Epidermal melanocyte (primary cell): ENCODE results near the gene ZNF22.

ENCODE experiments used
- DNase-seq: peaks from one replicate; pipeline ENCODE4 v3.0.0; 2011; ENCODE audit warnings: low spot score; ENCODE audit not compliant: insufficient read length

The ZNF22 gene

GRCh38 chr10:45000752-45001380 is at the start of gene ZNF22:
Gene ZNF22 (plus strand): TSS chr10:45000923. CDS start chr10:45003369, 2,446 bp downstream.
- DNase-seq: peak; percentile 45

GRCh38 chr10:44951576-44952226 is 49.0 kb upstream of the ZNF22 start:
- DNase-seq: no peak

DNA sequence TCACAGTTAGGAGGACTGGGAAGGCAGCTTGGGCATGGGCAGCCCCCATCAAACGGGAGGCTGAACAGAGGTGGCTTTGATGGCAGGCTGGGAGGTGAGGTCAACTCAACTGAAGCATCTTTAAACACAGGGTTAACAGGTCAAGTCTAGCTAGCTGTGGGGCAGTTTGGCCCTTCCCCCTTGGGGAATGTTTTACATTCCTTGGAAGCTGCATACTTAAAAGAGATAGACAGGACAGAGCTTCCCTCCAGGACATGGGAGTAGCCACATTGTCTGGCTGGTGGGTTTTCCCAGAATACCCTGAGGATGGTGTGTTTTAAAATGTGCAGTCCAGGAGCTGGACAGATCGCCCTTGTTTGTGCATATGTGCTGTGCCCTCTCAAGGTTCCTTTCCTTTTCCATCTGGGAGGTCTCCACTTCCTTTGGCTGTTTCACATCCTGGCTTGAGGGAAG is 47.9 kb upstream of the ZNF22 start:
- no peak for DNase-seq

- DNase-seq: no peak
These were observed 46.7 kb upstream of the ZNF22 start for GRCh38 chr10:44954042-44954441.

DNA sequence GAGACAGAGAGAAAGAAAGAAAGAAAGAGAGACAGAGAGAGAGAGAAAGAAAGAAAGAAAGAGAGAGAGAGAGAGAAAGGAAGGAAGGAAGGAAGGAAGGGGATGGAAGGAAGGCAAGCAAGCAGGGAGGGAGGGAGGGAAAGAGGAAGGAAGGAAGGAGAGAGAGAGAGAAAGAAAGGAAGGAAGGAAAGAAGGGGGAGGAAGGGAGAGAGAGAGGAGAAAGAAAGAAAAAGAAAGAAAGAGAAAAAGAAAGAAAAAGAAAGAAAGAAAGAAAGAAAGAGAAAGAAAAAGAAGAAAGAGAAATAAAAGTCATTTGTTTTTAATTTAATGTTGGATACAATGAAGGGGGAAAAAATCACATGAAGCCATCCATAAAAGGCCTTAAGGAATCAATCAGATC is 45.8 kb upstream of the ZNF22 start:
- no peak for DNase-seq

DNA sequence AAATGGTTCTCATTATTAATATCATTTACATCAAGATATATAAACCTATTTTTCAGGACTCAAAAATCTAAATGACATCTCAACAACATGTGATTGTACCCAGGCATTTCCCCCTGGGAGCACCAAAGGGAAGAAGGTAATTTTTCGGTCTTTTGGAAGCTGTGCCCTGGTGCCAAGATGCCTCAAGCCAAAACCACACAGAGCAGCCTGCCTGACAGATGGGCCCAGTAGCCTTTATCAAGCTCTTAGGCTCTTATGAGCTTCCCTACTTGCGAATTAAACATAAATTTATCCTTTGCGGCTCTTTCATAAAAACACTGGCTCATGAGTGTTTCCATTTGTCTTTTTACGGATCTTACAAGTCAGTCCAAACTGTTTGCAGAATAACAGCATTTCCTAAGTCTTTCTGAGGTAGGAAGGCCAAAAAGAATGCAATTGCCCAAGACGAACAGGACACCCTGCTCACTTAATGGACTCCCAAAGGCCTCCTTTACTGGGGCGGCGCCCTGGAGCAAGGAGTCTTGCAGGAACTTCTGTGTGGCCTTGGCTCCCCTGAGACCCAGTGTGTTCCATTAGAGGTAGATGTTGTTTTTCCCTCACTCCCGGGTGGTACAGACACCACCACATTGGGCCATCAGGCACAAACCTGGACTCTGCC is 45.2 kb upstream of the ZNF22 start:
- DNase-seq: no peak

DNA sequence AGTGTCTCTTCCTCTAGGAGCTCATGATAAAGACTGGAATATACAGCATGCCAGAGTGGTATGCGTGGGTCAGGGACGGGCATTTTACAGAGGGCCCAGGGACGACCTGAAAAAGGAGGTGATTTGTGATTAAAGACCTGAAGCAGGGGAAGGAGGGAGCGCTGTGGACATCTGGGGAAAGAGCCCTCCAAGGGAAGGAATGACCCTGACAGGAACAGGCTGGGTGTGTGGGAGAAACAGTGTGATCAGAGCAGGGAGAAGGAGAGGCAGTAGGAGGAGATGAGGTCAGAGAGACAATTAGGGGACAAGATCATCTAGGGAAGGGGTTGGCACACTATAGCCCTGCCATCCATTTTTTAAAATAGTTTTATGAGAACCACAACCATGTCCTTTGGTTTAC is 44.5 kb upstream of the ZNF22 start:
- no peak for DNase-seq

DNA sequence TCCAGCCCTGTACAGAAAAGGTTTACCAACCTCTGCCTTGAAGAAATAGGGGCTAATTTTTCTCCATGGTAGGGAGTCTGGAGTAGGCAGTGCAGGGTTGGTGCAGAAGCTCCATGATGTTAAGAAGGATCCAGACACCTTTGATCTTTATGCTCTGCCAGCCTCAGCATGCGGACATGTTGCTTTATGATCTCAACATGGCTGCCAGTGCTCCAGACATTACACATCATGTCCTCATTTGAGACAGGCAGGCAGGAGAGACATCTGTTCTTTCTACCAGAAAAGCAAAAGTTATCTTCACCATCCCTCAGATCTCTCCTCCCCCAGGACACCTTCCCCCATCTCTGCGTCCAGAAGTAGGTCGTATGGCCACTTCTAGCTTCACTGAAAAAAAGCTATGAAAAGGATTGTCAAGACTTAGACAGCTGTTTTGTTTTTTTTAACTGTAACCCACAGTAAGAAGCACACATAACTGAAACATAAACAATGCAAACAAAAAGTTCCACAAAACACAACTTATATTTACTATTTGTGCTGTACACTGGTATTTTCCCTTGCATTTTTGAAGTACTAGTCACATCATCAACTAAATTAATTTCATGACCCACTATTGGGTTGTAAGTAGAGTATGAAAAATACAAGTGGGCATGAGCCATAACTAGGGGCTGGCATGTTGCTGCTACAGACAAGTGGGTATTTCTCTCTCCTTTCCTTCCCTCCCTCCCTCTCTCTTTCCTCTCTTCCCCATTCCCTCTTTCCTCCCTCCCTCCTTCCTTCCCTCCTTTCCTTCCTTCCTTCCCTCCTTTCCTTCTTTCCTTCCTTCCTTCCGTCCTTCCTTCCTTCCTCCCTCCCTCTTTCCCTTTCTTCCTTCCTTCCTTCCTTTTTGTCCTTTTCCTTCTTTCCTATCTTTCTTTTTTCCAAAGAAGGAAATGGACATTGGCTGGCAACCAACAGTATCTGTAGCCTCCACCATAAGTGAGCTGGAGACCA is 43.7 kb upstream of the ZNF22 start:
- DNase-seq: no peak

- DNase-seq: no peak
These were observed 42.4 kb upstream of the ZNF22 start for GRCh38 chr10:44958196-44958897.

DNA sequence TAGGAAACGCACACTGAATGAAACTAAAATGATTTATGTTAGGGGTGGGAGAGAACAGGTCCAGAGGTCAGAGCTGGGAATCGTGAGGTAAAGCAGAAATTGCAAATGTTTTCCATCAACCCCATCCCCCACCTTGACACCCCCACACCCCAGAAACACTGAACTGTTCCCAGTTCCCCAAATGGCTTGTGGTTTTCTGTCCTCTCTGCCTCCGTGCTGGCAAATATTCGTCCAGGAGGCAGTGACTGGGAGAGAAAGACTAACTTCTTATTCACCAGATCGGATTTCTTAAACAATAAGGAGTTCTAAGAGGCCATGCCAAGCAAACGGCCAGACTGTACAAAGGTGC is 41.9 kb upstream of the ZNF22 start:
- DNase-seq: no peak

- peak; percentile 81 for DNase-seq
These were observed 41.3 kb upstream of the ZNF22 start, which contains the start of gene RASSF4 for GRCh38 chr10:44959247-44960087. Gene RASSF4 (plus strand): TSS chr10:44959802. CDS start chr10:44970203, 10,401 bp downstream.

DNA sequence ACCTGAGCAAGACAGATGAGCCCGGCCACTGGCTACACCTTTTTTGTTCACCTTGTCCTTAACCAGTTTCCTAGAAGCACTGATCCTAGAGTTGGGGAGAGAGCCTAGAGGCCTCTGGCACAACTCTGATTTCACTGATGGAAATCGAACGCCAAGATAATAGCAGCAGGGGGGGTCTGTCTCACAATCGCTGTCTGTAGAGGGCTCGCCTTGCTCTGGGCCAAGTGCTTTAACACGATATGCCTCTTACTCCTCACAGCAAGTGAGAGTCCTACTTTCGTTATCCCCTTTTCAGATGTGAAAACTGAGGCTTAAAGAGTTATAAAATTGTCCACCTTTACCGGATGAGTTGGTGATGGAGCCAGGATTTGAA is 40.6 kb upstream of the ZNF22 start:
- no peak for DNase-seq

DNA sequence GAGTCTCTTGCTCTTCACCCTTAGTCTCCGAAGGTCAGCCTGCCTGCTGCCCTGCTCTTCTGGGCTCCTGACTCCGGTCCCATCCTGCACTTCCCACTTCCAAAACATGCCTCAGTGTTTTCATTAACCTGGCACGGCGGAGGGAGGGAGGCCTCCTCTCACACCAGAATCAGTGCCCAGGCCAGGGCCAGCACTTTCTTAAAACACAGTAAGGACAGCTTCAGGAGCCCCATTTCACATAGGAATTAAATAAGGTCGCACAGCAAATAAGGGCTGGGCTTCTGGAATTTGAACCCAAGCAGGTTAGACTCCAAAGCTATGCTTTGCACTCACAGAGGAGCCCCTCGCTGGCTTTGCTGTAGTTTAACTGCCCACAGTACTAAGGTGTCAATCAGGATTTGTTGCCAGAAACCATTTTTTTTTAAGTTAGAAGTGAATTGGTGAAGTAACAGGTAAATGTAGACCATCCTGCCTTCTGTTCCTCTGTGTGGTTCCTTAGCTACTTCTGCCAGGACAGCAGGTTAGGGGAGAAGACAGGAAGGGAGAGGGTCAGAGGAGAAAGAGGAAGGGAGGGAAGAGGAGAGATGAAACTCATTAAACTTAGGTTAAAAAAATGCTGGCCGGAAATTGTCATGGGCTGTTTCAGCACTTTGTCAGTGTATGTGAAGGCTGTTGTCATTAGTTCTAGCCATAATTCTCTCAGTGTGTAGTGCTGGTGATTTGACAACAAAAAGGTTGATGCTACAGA is 40.1 kb upstream of the ZNF22 start:
- DNase-seq: no peak

- DNase-seq: no peak
These were observed 39.5 kb upstream of the ZNF22 start for GRCh38 chr10:44961230-44961571.

GRCh38 chr10:44961931-44962750 is 38.6 kb upstream of the ZNF22 start:
- no peak for DNase-seq

GRCh38 chr10:44962870-44963738 is 37.6 kb upstream of the ZNF22 start:
- DNase-seq: no peak

- DNase-seq: no peak
These were observed 36.7 kb upstream of the ZNF22 start for GRCh38 chr10:44963772-44964633.
